Type B pancreatic cell (in vitro differentiated cells): ENCODE results near the gene TXNRD1. TPM values are rescaled to one million over a fixed set of nuclear protein-coding genes. Genes with fewer than 3 reads are reported as not detected.

Experiments used
- DNase-seq: peaks from one replicate; pipeline ENCODE4 v3.0.0; 2021; ENCODE audit warnings: mixed read lengths; ENCODE audit not compliant: unreplicated experiment; ENCODE audit errors: extremely low spot score
- H3K27ac Mint-ChIP-seq: 2 replicates; pipeline ENCODE4 v1.8.0; 2021; ENCODE audit warnings: mild to moderate bottlenecking, mixed read lengths
- H3K27me3 Mint-ChIP-seq: 2 replicates; pipeline ENCODE4 v1.8.0; 2021; ENCODE audit warnings: mixed read lengths
- H3K36me3 Mint-ChIP-seq: 2 replicates; pipeline ENCODE4 v1.8.0; 2021; ENCODE audit warnings: mixed read lengths
- H3K4me1 Mint-ChIP-seq: one replicate; pipeline ENCODE4 v1.8.0; 2021; ENCODE audit warnings: mixed read lengths; ENCODE audit not compliant: unreplicated experiment
- H3K4me3 Mint-ChIP-seq: 2 replicates; pipeline ENCODE4 v1.8.0; 2021; ENCODE audit warnings: mild to moderate bottlenecking, mixed read lengths
- H3K9me3 Mint-ChIP-seq: 2 replicates; pipeline ENCODE4 v1.8.0; 2021; ENCODE audit warnings: mixed read lengths
- total RNA-seq: library from RNA; stranded (reverse); gene quantifications from 2 replicates; pipeline ENCODE4 v1.2.1, GENCODE V29; 2021; ENCODE audit warnings: low replicate concordance
- TF ChIP-seq, protein P1 (sequence below): fragments of 200-600 bp; sonication (generic); conservative IDR thresholded peaks from 2 replicates; pipeline ENCODE4 v1.5.0; 2021; ENCODE audit warnings: antibody characterized with exemption, mild to moderate bottlenecking

TXNRD1 gene
- total RNA-seq, 1 donor from 2014 or later: 94.7 TPM

DNA sequence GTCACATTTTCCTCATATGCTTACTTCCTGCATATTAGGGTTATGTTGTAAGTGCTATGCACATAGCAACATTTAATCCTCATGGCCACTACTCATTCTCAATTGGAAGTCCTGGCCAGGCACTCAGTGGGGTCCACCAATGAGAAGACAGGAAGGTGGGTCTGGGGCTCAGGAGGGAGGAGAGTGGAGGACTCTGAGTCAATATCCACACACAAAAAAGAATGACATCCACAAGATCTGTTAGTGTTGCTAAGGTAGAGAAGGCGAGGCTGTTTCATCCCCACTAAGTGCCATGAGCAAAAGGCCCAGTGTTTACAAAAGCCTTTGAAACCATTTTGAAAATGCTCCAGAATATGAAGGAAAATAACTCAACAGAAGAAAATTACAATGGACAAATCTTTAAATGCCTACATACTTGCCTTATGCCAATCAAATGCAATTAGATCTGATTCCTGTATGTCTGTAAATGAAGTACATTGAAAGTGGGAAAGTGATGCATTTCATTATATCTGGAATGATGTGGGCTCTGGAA lies 141.9 kb downstream of the TXNRD1 start:
- Mint-ChIP-seq H3K27me3 (no peaks in the 10 kb centered on the region), H3K4me3 (no peak overlapping the region), H3K9me3 (no peaks in the 10 kb centered on the region), H3K36me3 (peaks cover 8% of the 10 kb centered on the region), H3K27ac (peak overlapping the region; percentile 0), H3K4me1 (no peaks in the 10 kb centered on the region)
- TF ChIP-seq, protein P1, sequence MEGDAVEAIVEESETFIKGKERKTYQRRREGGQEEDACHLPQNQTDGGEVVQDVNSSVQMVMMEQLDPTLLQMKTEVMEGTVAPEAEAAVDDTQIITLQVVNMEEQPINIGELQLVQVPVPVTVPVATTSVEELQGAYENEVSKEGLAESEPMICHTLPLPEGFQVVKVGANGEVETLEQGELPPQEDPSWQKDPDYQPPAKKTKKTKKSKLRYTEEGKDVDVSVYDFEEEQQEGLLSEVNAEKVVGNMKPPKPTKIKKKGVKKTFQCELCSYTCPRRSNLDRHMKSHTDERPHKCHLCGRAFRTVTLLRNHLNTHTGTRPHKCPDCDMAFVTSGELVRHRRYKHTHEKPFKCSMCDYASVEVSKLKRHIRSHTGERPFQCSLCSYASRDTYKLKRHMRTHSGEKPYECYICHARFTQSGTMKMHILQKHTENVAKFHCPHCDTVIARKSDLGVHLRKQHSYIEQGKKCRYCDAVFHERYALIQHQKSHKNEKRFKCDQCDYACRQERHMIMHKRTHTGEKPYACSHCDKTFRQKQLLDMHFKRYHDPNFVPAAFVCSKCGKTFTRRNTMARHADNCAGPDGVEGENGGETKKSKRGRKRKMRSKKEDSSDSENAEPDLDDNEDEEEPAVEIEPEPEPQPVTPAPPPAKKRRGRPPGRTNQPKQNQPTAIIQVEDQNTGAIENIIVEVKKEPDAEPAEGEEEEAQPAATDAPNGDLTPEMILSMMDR: no peak
- DNase-seq: no peak

DNA sequence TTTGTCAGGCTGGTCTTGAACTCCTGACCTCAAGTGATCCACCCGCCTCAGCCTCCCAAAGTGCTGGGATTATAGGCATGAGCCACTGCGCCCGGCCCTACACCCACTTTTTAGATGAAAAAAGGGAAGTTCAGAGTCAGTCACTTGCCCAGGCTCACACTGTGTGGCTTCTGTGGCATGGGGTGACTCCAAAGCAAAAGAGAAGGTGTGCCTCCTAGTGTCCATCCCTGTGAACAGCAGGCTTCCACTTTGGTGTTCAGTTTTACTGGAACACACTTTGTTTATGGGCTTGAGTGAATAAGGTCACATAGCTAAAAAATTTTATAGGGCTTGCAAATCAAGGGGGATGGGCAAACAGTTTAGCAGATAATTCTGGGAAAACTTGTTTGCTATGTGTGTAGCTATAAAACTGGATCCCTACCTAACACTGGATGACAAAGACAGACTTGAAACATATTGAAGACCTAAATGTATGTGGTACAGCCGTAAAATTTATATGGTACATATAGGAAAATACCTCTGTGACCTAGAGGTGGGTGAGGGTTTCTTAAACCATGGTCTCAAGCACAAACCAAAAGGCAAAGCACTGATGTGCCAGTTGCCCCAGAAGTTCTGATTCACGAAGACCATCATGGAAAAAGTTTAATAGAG lies 142.9 kb downstream of the TXNRD1 start:
- no peak for DNase-seq
- Mint-ChIP-seq H3K27ac (no peak overlapping the region), H3K4me3 (no peak overlapping the region), H3K4me1 (no peaks in the 10 kb centered on the region), H3K36me3 (peaks cover 3% of the 10 kb centered on the region), H3K27me3 (no peaks in the 10 kb centered on the region), H3K9me3 (no peaks in the 10 kb centered on the region)
- TF ChIP-seq, protein P1: peak; percentile 79

DNA sequence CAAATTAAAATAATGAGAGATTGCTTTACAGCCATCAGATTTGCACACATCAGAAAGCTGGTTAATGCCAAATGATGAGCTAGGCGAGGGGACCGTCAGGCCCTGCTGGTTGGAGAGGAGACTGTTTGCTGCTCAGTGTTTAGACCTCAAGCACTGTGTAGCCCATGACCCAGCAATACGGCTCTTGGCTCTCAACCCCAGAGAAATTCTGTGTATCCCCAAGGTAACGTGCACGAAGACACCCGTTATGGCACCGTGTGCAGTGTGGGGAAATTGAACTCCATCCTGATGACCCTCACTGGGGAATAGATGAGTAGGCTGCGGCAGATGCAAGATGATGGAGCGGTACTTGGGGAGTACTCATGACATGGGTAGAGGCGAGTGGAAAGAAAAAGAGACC lies 143.6 kb downstream of the TXNRD1 start:
- DNase-seq: no peak
- H3K36me3 Mint-ChIP-seq: no peaks in the 10 kb centered on the region
- H3K4me3 Mint-ChIP-seq: no peak overlapping the region

DNA sequence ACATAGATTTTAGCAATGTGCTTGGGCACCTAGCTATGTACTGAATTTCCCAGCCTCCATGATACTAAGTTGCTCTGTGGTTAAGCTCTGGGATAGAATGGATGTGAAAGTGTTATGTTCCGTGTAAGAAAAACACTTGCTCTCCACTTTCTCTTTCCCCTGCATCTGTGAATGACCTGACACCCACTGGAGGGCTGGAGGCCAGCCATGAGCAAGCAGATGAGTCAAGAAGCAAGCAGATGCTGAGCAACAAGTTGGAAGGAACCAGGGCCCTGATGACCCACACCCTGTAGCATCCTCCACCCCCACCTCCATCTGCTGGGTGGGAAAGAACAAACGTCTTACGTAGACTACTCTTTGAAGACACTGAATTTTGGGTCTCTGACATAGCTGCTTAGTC lies 144.6 kb downstream of the TXNRD1 start:
- H3K4me3 Mint-ChIP-seq: no peak overlapping the region
- no peak overlapping the region for H3K27ac Mint-ChIP-seq
- TF ChIP-seq, protein P1: no peak
- H3K36me3 Mint-ChIP-seq: no peaks in the 10 kb centered on the region
- no peaks in the 10 kb centered on the region for H3K9me3 Mint-ChIP-seq
- H3K4me1 Mint-ChIP-seq: no peaks in the 10 kb centered on the region
- no peaks in the 10 kb centered on the region for H3K27me3 Mint-ChIP-seq
- no peak for DNase-seq

More for the DNA sequence above, 143.6 kb downstream of the TXNRD1 start:
- Mint-ChIP-seq H3K4me1 (no peaks in the 10 kb centered on the region), H3K27ac (no peak overlapping the region), H3K9me3 (no peaks in the 10 kb centered on the region), H3K27me3 (no peaks in the 10 kb centered on the region)
- TF ChIP-seq, protein P1: no peak

DNA sequence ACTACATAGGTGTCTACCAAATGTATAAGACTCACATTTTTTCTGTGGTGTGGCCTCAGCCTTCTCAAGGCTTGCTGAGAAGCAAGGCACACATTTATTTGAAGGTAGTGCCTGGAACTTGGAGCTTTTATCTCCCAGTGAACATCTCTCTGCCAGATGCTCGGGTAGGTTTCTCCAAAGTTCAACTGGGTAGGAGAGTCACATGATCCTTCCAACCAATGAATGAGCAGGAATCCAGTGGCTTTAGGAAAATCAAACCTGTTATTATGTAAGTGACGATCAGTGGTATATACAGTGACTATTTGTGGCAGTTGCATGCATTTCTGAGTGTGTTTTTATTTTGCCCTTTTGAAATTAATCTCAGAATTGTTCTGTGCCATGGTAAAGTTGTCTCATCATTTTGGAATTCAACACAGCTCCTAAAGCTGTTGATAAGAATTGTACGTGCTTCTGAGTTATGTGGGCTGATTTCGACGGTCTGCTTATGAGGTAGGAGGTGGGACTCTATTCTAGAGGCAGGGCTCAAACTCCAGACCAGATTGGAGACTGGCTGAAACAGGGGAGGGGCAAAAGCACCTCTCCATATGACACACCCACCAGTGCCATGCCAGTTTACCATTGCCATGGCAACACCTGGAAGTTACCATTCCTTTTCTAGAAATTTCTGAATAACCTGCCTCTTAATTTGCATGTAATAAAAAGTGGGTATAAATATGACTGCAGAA lies 145.6 kb downstream of the TXNRD1 start:
- Mint-ChIP-seq H3K27ac (no peak overlapping the region), H3K36me3 (no peaks in the 10 kb centered on the region), H3K4me1 (no peaks in the 10 kb centered on the region), H3K27me3 (no peaks in the 10 kb centered on the region), H3K9me3 (no peaks in the 10 kb centered on the region), H3K4me3 (no peak overlapping the region)
- DNase-seq: no peak
- TF ChIP-seq, protein P1: no peak
